ENCODE measurements around the gene B4GALNT2. TPM values are rescaled to one million over a fixed set of nuclear protein-coding genes. Genes with fewer than 3 reads are reported as not detected.

The B4GALNT2 gene
- total and polyA plus RNA-seq, 2 donors (not counting 1 experiment from before 2014, with no cell fraction given), result under 0.01 to 0.01 TPM

- peak; percentile 89 to 94 for TF ChIP-seq CTCF (conservative IDR thresholded peaks at IDR 0.05 in 1 of 2, IDR thresholded peaks at IDR 0.05 in 1 of 2; ENCODE audit: low read depth in 1 of 2, low read length in 2 of 2)
- peak; percentile 69 for TF ChIP-seq EZH2 (IDR thresholded peaks at IDR 0.05; ENCODE audit: low read length, missing control alignments)
- Histone ChIP-seq H2AFZ (ENCODE audit: low read length) (no peak overlapping the region), H3K9ac (ENCODE audit: insufficient read depth, low read length) (no peak overlapping the region), H3K27me3 (ENCODE audit: control insufficient read depth, insufficient read depth, low read length) (peaks cover 41% of the 10 kb centered on the region), H3K79me2 (ENCODE audit: control insufficient read depth, insufficient read depth, low read length) (no peaks in the 10 kb centered on the region), H4K20me1 (ENCODE audit: control insufficient read depth, extremely low read depth, insufficient read depth, low read length) (no peaks in the 10 kb centered on the region), H3K9me3 (ENCODE audit: control insufficient read depth, insufficient read depth, low read depth, low read length) (no peaks in the 10 kb centered on the region), H3K27ac (ENCODE audit: insufficient read depth, low read length) (no peak overlapping the region), H3K4me1 (ENCODE audit: control insufficient read depth, extremely low read depth, insufficient read depth, low read length) (no peaks in the 10 kb centered on the region), H3K4me3 (replicated peaks in 1 of 4; ENCODE audit: control extremely low read depth in 1 of 4, insufficient read depth in 1 of 4, low read depth in 3 of 4, low read length in 4 of 4) (no peak overlapping the region), H3K4me2 (ENCODE audit: extremely low read depth, insufficient read depth, low read length) (no peak overlapping the region), H3K36me3 (ENCODE audit: control insufficient read depth, insufficient read depth, low read length) (no peaks in the 10 kb centered on the region)
- DNase-seq (ENCODE audit: low read depth in 2 of 2), result no peak
Measured at GRCh38 chr17:49223517-49224197, 91.1 kb downstream of the B4GALNT2 start.

DNA sequence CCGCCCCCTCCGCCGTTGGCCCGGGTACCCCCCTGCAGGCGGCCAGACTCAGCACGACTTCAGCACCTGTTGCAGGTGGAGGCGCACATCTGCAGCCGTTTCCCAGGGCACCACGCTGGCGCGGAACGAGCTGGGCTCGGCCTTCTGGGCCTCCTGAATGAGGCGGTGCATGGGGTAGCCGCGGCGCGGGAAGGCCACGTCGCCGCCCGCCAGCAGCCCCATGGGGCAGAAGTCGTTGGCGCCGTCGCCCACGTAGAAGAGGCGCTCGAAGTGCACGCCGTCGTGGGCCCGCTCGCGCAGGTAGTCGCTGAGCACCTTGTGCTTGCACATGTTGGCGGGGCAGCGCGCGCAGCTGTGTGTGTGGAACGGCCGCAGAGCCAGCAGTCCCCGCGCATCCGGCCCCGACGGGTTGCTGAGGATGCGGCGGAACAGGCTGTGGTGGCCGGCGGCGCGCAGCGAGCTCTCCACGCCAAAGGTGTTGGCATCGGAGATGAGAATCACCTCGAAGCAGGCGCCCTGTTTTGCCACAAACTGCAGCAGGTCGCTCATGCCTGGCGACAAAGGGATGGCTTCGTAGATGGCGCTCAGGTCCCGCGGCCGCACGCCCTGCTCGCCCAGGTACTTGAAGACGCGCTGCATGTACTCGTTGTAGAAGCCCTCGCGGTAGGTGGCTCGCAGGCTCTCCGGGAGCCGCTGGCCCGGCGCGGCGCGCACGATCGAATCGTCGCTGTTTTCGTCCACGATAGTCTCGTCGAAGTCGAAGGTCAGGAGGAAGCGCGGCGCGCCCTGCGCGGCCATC, 91.8 kb downstream of the B4GALNT2 start:
- no peak overlapping the region for H3K4me3 ChIP-seq (replicated peaks in 1 of 4; ENCODE audit: control extremely low read depth in 1 of 4, insufficient read depth in 1 of 4, low read depth in 3 of 4, low read length in 4 of 4)
- DNase-seq (ENCODE audit: low read depth in 2 of 2), result no peak
- H3K9me3 ChIP-seq (ENCODE audit: control insufficient read depth, insufficient read depth, low read depth, low read length), result no peaks in the 10 kb centered on the region
- H3K36me3 ChIP-seq (ENCODE audit: control insufficient read depth, insufficient read depth, low read length), result no peaks in the 10 kb centered on the region
- no peaks in the 10 kb centered on the region for H4K20me1 ChIP-seq (ENCODE audit: control insufficient read depth, extremely low read depth, insufficient read depth, low read length)
- peaks cover 44% of the 10 kb centered on the region for H3K27me3 ChIP-seq (ENCODE audit: control insufficient read depth, insufficient read depth, low read length)
- H3K27ac ChIP-seq (ENCODE audit: insufficient read depth, low read length), result no peak overlapping the region
- no peak overlapping the region for H3K4me2 ChIP-seq (ENCODE audit: extremely low read depth, insufficient read depth, low read length)
- TF ChIP-seq EZH2 (IDR thresholded peaks at IDR 0.05; ENCODE audit: low read length, missing control alignments) (peak; percentile 78), CTCF (conservative IDR thresholded peaks at IDR 0.05 in 1 of 2, IDR thresholded peaks at IDR 0.05 in 1 of 2; ENCODE audit: low read depth in 1 of 2, low read length in 2 of 2) (no peak)
- H3K4me1 ChIP-seq (ENCODE audit: control insufficient read depth, extremely low read depth, insufficient read depth, low read length), result no peaks in the 10 kb centered on the region
- H3K9ac ChIP-seq (ENCODE audit: insufficient read depth, low read length), result no peak overlapping the region
- no peaks in the 10 kb centered on the region for H3K79me2 ChIP-seq (ENCODE audit: control insufficient read depth, insufficient read depth, low read length)
- no peak overlapping the region for H2AFZ ChIP-seq (ENCODE audit: low read length)

GRCh38 chr17:49224997-49225337, 92.4 kb downstream of the B4GALNT2 start:
- Histone ChIP-seq H3K4me3 (replicated peaks in 1 of 4; ENCODE audit: control extremely low read depth in 1 of 4, insufficient read depth in 1 of 4, low read depth in 3 of 4, low read length in 4 of 4) (no peak overlapping the region), H3K79me2 (ENCODE audit: control insufficient read depth, insufficient read depth, low read length) (no peaks in the 10 kb centered on the region), H3K27ac (ENCODE audit: insufficient read depth, low read length) (no peak overlapping the region), H3K9ac (ENCODE audit: insufficient read depth, low read length) (no peak overlapping the region), H3K9me3 (ENCODE audit: control insufficient read depth, insufficient read depth, low read depth, low read length) (no peaks in the 10 kb centered on the region), H3K27me3 (ENCODE audit: control insufficient read depth, insufficient read depth, low read length) (peaks cover 47% of the 10 kb centered on the region), H3K4me1 (ENCODE audit: control insufficient read depth, extremely low read depth, insufficient read depth, low read length) (no peaks in the 10 kb centered on the region), H3K4me2 (ENCODE audit: extremely low read depth, insufficient read depth, low read length) (no peak overlapping the region), H3K36me3 (ENCODE audit: control insufficient read depth, insufficient read depth, low read length) (no peaks in the 10 kb centered on the region), H2AFZ (ENCODE audit: low read length) (no peak overlapping the region), H4K20me1 (ENCODE audit: control insufficient read depth, extremely low read depth, insufficient read depth, low read length) (no peaks in the 10 kb centered on the region)
- TF ChIP-seq EZH2 (IDR thresholded peaks at IDR 0.05; ENCODE audit: low read length, missing control alignments) (no peak), CTCF (conservative IDR thresholded peaks at IDR 0.05 in 1 of 2, IDR thresholded peaks at IDR 0.05 in 1 of 2; ENCODE audit: low read depth in 1 of 2, low read length in 2 of 2) (no peak)
- no peak for DNase-seq (ENCODE audit: low read depth in 2 of 2)

All from fibroblast of lung (primary cell).